Body of pancreas (tissue), 4 donors: ENCODE measurements around the gene CEP112. TPM values are rescaled to one million over a fixed set of nuclear protein-coding genes. Genes with fewer than 3 reads are reported as not detected.

ENCODE experiments used
- ATAC-seq: fragments of 150-250 bp; one replicate; pipeline ENCODE4 v1.9.1; 2016
- DNase-seq, 4 donors: peaks; one replicate each; pipeline ENCODE4 v3.0.0-alpha.2; 2019
- H3K27ac ChIP-seq, 4 donors: fragments of 200-600 bp; sonication (generic); 1 replicate in 3 of 4; 2 replicates in 1 of 4; pipeline versions ENCODE4 v1.5.1 to v1.6.1; 2016 to 2019; ENCODE audit warnings: mild to moderate bottlenecking in 1 of 4, mixed read lengths in 1 of 4, moderate library complexity in 1 of 4
- H3K27me3 ChIP-seq, 2 donors: fragments of 200-600 bp; sonication (generic); one replicate each; pipeline ENCODE4 v1.6.0; 2016; ENCODE audit warnings: mild to moderate bottlenecking in 1 of 2
- H3K36me3 ChIP-seq, 2 donors: fragments of 200-600 bp; sonication (generic); replicated peaks in 1 of 2; 2 replicates each; pipeline ENCODE4 v1.5.1; 2016; ENCODE audit warnings: low read depth in 2 of 2; ENCODE audit not compliant: insufficient read depth in 1 of 2
- H3K4me1 ChIP-seq: fragments of 200-600 bp; sonication (generic); one replicate; pipeline ENCODE4 v1.6.0; 2016
- H3K4me3 ChIP-seq, 2 donors: fragments of 200-600 bp; sonication (generic); 1 replicate in 1 of 2; 2 replicates in 1 of 2; pipeline ENCODE4 v1.5.1; 2016 to 2019
- H3K9me3 ChIP-seq, 3 donors: fragments of 200-600 bp; sonication (generic); 1 replicate in 2 of 3; 2 replicates in 1 of 3; pipeline ENCODE4 v1.5.1; 2016
- POLR2A ChIP-seq, 3 donors: fragments of 450-650 bp; IDR thresholded peaks; one replicate each; pipeline ENCODE4 v1.6.1; 2016; ENCODE audit warnings: antibody characterized with exemption in 3 of 3, mild to moderate bottlenecking in 2 of 3
- WGBS, 2 donors: methylation state at CpG; one replicate each; pipeline ENCODE4 v1.1.5; 2017; 5-methylcytosine and 5-hydroxymethylcytosine counted together
- intact Hi-C: fragments of 100-400 bp; cut with DNase I; formaldehyde crosslinking; loops from one replicate; pipeline ENCODE4 v1.15.1; 2023
- total RNA-seq, 2 donors: library from RNA; depleted of rRNA; stranded (reverse); fragments of >200 nt; gene quantifications; one replicate each; pipeline ENCODE4 v1.1.0, GENCODE V29; 2016
- TF ChIP-seq, protein P1 (sequence below), 7 experiments: fragments of 450-650 bp in 4 of 7; fragments of 200-600 bp in 3 of 7; sonication (generic) in 3 of 7; IDR thresholded peaks; one replicate each; pipeline ENCODE4 v1.5.1; 2016 to 2019; ENCODE audit warnings: antibody characterized with exemption in 7 of 7

Gene CEP112
- total RNA-seq, 2 donors from 2014 or later: 5.2 to 10.2 TPM

- intact Hi-C loops: no loop called here
- Histone ChIP-seq H3K4me3 (no peak overlapping the region), H3K27me3 (no peaks in the 10 kb centered on the region), H3K36me3 (no peaks in the 10 kb centered on the region), H3K4me1 (peaks cover 25% of the 10 kb centered on the region), H3K9me3 (no peaks in the 10 kb centered on the region), H3K27ac (no peak overlapping the region)
- ATAC-seq (no peak), DNase-seq (no peak)
- TF ChIP-seq, protein P1, sequence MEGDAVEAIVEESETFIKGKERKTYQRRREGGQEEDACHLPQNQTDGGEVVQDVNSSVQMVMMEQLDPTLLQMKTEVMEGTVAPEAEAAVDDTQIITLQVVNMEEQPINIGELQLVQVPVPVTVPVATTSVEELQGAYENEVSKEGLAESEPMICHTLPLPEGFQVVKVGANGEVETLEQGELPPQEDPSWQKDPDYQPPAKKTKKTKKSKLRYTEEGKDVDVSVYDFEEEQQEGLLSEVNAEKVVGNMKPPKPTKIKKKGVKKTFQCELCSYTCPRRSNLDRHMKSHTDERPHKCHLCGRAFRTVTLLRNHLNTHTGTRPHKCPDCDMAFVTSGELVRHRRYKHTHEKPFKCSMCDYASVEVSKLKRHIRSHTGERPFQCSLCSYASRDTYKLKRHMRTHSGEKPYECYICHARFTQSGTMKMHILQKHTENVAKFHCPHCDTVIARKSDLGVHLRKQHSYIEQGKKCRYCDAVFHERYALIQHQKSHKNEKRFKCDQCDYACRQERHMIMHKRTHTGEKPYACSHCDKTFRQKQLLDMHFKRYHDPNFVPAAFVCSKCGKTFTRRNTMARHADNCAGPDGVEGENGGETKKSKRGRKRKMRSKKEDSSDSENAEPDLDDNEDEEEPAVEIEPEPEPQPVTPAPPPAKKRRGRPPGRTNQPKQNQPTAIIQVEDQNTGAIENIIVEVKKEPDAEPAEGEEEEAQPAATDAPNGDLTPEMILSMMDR (IDR thresholded peaks at IDR 0.05): no peak
- TF ChIP-seq POLR2A (IDR thresholded peaks at IDR 0.05): no peak
- WGBS, 2 donors: 27 to 54% methylated on average over 3 of the region's 3 CpGs
Measured at GRCh38 chr17:66234611-66235010, 42.7 kb upstream of the CEP112 start.

DNA sequence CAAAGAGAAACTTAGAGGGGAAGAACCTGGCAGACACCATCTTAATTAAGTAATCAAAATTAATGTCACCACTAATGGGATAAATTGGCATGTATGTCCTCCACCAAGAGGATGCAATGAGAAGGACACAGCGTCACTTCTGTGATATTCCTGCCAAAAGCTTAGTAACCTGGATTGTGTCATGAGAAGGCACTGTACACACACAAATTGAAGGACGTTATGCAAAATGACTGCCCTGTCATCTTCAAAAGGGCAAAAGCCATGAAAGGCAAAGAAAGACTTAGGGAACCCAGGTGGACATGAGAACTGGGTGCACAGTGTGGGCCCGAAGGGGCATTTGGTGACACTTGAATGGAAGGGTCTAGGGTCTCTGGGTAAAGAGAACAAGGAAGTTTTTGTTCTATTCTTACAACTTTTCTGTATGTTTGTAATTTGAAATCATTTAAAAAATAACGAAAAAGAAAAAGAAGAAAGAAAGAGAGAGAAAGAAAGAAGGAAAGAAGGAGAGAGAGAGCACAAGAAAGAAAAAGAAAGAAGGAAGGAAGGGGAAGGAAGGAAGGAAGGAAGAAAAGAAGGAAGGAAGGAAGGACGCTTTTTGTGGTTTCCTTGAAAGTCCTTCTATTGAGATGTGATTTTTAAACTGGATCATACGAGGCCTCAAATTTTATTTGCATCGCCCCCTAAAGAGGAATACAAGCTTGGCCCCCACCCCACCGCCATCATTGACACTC lies 41.3 kb upstream of the CEP112 start:
- WGBS, 2 donors: 69 to 77% methylated on average over 8 of the region's 8 CpGs
- Histone ChIP-seq H3K4me3 (no peak overlapping the region), H3K9me3 (no peaks in the 10 kb centered on the region), H3K4me1 (peaks cover 36% of the 10 kb centered on the region), H3K27me3 (no peaks in the 10 kb centered on the region), H3K27ac (no peak overlapping the region), H3K36me3 (no peaks in the 10 kb centered on the region)
- intact Hi-C loops: no loop called here
- no peak for DNase-seq
- ATAC-seq: no peak
- TF ChIP-seq, protein P1 (IDR thresholded peaks at IDR 0.05): no peak
- no peak for TF ChIP-seq POLR2A (IDR thresholded peaks at IDR 0.05)

DNA sequence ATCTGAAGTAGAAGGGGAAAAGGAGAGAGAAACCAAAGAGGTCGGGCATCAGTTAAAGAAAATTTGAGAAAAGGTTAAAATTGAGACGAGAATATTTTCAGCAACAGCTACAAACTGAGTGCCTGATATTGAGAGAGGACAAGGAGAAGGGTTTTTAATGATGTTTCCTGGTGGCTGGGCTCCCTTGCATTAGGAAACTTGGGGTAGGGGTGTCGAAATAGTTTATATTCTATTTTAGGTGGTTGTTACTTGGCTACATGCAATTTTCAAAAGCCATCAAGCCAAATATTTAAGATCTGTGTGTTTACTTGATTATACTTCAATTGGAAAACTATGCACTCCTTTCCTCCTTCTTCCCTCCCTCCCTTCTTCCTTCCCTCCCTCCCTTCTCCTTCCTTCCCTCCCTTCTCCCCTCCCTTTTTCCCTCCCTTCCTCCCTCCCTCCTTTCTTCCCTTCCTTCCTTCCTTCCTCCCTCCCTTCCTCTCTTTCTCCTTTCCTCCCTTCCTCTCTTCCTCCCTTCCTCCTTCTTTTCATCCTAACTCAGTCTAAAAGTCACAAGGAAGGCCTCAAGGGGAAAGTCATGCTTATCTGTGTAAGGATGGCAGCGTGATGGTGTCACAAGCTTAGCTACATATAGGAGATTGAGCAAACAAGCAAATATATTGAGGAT lies 39.1 kb upstream of the CEP112 start:
- no peaks in the 10 kb centered on the region for H3K27me3 ChIP-seq
- peaks cover 42% of the 10 kb centered on the region for H3K4me1 ChIP-seq
- WGBS, 2 donors: 79 to 94% methylated on average over 4 of the region's 4 CpGs
- H3K4me3 ChIP-seq: no peak overlapping the region
- DNase-seq (no peak), ATAC-seq (no peak)
- intact Hi-C loops: no loop called here
- H3K36me3 ChIP-seq: no peaks in the 10 kb centered on the region
- no peaks in the 10 kb centered on the region for H3K9me3 ChIP-seq
- TF ChIP-seq, protein P1 (IDR thresholded peaks at IDR 0.05): no peak
- TF ChIP-seq POLR2A (IDR thresholded peaks at IDR 0.05): no peak
- H3K27ac ChIP-seq: no peak overlapping the region

GRCh38 chr17:66229783-66230538 lies 38.0 kb upstream of the CEP112 start:
- Histone ChIP-seq H3K4me3 (no peak overlapping the region), H3K36me3 (no peaks in the 10 kb centered on the region), H3K27ac (peak overlapping the region in 2 of 4 donors; percentile 18 to 51), H3K27me3 (no peaks in the 10 kb centered on the region), H3K9me3 (no peaks in the 10 kb centered on the region), H3K4me1 (peaks cover 35% of the 10 kb centered on the region)
- WGBS, 2 donors: 60 to 64% methylated on average over 4 of the region's 4 CpGs
- intact Hi-C loops: no loop called here
- no peak for DNase-seq
- no peak for ATAC-seq
- no peak for TF ChIP-seq POLR2A (IDR thresholded peaks at IDR 0.05)
